Adrenal gland (tissue), 12 donors: ENCODE results near the gene C2CD3. TPM values are rescaled to one million over a fixed set of nuclear protein-coding genes. Genes with fewer than 3 reads are reported as not detected.

Source experiments
- DNase-seq, 7 donors: peaks; one replicate each; pipeline ENCODE4 v3.0.0-alpha.2; 2019 to 2020
- H3K27ac ChIP-seq, 5 donors: fragments of 200-600 bp; sonication (generic) in 4 of 5; 1 replicate in 3 of 5; 2 replicates in 2 of 5; pipeline versions ENCODE4 v1.5.1 to v1.8.0; 2016 to 2020; ENCODE audit warnings: mild to moderate bottlenecking in 1 of 5
- H3K27me3 ChIP-seq: fragments of 200-600 bp; 2 replicates; pipeline ENCODE4 v1.8.0; 2021
- H3K36me3 ChIP-seq, 2 donors: fragments of 200-600 bp; replicated peaks in 1 of 2; 1 replicate in 1 of 2; 2 replicates in 1 of 2; pipeline versions ENCODE4 v1.5.1 to v1.8.0; 2018 to 2022
- H3K4me1 ChIP-seq, 2 donors: fragments of 200-600 bp; replicated peaks in 1 of 2; 1 replicate in 1 of 2; 2 replicates in 1 of 2; pipeline versions ENCODE4 v1.5.1 to v1.8.0; 2018 to 2021
- H3K4me3 ChIP-seq, 4 donors: fragments of 200-600 bp; sonication (generic) in 3 of 4; one replicate each; pipeline ENCODE4 v1.5.1; 2016 to 2018
- H3K9me3 ChIP-seq, 3 donors: fragments of 200-600 bp; sonication (generic) in 1 of 3; replicated peaks in 1 of 3; 1 replicate in 2 of 3; 2 replicates in 1 of 3; pipeline versions ENCODE4 v1.5.1 to v1.8.0; 2016 to 2021
- CTCF ChIP-seq, 6 experiments: fragments of 450-650 bp in 4 of 6; fragments of 200-600 bp in 2 of 6; sonication (generic) in 1 of 6; IDR thresholded peaks; 1 replicate in 5 of 6; 2 replicates in 1 of 6; pipeline versions ENCODE4 v1.5.1 to v1.8.0; 2016 to 2021; ENCODE audit warnings: antibody characterized with exemption in 6 of 6, mild to moderate bottlenecking in 2 of 6, moderate library complexity in 1 of 6
- POLR2A ChIP-seq, 2 donors: fragments of 450-650 bp; IDR thresholded peaks; one replicate each; pipeline ENCODE4 v1.6.1; 2017; ENCODE audit warnings: antibody characterized with exemption in 2 of 2, mild to moderate bottlenecking in 2 of 2, moderate library complexity in 1 of 2
- WGBS, 4 donors: extraction: QIAGEN DNeasy Blood & Tissue Kit in 2 of 4; methylation state at CpG; one replicate each; pipeline versions ENCODE4 v1.1.5 to v1.1.7; 2013 to 2017; 5-methylcytosine and 5-hydroxymethylcytosine counted together
- intact Hi-C, 2 donors: fragments of 100-400 bp; cut with DNase I; formaldehyde crosslinking; loops; one replicate each; pipeline versions ENCODE4 v1.14.1 to v1.15.0; 2022 to 2023
- polyA plus RNA-seq, 3 donors: library from polyadenylated mRNA; stranded (reverse); fragments of 200-250 nt in 2 of 3; fragments of 350-450 nt in 1 of 3; fragmentation: Illumina TruSeq in 1 of 3; extraction: RNeasy Lipid Tissue Mini Kit (QIAGEN cat#74804) in 1 of 3; gene quantifications; one replicate each; pipeline ENCODE4 v1.2.3, GENCODE V29; 2013 to 2014
- total RNA-seq, 9 donors: library from RNA; depleted of rRNA in 4 of 9; stranded (reverse); fragments of >200 nt in 4 of 9; fragments of 120-200 nt in 1 of 9; fragmentation: NEBNext Ultra II Directional in 1 of 9; extraction: Animal tissue kit (Norgen Biotek cat#: 25700) in 1 of 9; gene quantifications; one replicate each; pipeline versions ENCODE4 v1.1.0 to v1.2.4, GENCODE V29; 2013 to 2023
- donor health status: healthy with polysubstance abuse.
- donor health status: Bipolar disorder and iron deficiency.
- donor health status: DM: yes; HTN: yes; CAD: no.
- donor health status: DM: no; HTN: no; CAD: no.
- donor health status: DM: no; HTN: no; CAD: no.
- donor health status: DM: yes; HTN: yes; CAD: no.

C2CD3 gene
- total and polyA plus RNA-seq, 12 donors, result 14.5 to 42.8 (median 25.5) TPM

DNA sequence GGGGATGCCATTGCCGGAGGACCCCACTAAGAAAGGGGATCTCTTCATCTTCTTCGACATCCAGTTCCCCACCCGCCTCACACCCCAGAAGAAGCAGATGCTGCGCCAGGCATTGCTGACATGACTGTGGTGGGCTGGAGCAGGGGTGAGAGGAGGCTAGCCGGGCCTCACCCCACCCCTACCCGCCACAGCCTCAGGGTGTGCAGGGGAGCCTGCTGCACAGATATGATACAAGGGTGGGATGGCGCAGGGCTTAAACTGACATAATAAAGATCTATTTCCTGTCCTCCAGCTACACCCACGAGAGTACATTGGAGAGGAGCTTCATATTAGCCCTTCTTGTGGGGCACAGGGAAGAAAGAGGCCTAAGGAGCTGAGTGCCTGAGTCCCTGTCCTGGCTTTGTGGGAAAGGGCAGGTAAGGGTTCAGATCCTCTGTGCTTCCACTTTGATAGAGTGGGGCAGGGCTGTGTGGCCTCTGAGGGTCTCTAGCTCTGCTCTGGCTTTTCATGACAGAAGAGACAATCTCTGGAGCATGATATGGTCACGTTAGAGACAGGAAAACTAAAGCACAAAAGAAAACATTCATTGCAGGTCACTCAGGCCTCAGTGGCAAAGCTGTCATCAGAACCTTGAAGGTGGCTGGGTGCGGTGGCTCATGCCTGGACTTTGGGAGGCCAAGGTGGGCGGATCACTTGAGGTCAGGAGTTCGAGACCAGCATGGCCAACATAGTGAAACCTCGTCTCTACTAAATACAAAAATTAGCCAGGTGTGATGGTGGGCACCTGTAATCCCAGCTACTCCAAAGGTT lies 200.6 kb downstream of the C2CD3 start:
- H3K4me1 ChIP-seq, result no peaks in the 10 kb centered on the region
- H3K36me3 ChIP-seq, result peaks cover 0 to 2% of the 10 kb centered on the region in 2 donors
- no peak overlapping the region for H3K27ac ChIP-seq
- no peak overlapping the region for H3K4me3 ChIP-seq
- 84 to 91% (median 87%) methylated on average over 8 to 13 of the region's 13 CpGs for WGBS, 4 donors
- no peak for DNase-seq
- H3K9me3 ChIP-seq, result no peaks in the 10 kb centered on the region
- H3K27me3 ChIP-seq, result no peaks in the 10 kb centered on the region
- no peak for TF ChIP-seq CTCF (IDR thresholded peaks at IDR 0.05)
- no peak for TF ChIP-seq POLR2A (IDR thresholded peaks at IDR 0.05)
- intact Hi-C loops, result loop anchor here (10.0 kb wide), 2 partner anchors 105 to 285 kb away; no protein-coding TSS in a partner anchor

DNA sequence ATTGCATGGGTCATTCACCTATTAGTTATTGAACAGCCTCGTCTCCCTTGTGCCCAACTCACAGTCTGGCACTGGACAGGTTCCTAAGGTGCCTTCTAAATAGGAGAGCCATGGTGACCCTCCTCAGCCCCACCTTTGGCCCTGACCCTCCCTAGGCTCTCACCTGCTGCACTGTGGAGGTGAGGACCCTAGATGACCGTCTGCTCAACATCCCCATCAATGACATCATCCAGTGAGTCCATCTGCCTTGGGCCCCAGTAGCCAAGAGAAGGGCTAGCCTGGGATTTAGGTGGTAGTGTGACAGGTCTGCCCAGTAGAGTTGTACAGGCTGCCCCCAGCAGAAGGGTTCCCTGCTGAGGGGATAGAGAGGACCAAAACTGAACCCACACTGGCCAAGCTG lies 201.7 kb downstream of the C2CD3 start:
- no peaks in the 10 kb centered on the region for H3K4me1 ChIP-seq
- no peak for DNase-seq
- H3K27ac ChIP-seq, result no peak overlapping the region
- no peaks in the 10 kb centered on the region for H3K9me3 ChIP-seq
- intact Hi-C loops, result loop anchor here (10.0 kb wide), 2 partner anchors 106 to 286 kb away; no protein-coding TSS in a partner anchor
- no peaks in the 10 kb centered on the region for H3K27me3 ChIP-seq
- TF ChIP-seq POLR2A (IDR thresholded peaks at IDR 0.05) (no peak), CTCF (IDR thresholded peaks at IDR 0.05) (no peak)
- no peaks in the 10 kb centered on the region for H3K36me3 ChIP-seq
- 47 to 80% (median 72%) methylated on average over 2 of the region's 2 CpGs for WGBS, 4 donors
- no peak overlapping the region for H3K4me3 ChIP-seq

DNA sequence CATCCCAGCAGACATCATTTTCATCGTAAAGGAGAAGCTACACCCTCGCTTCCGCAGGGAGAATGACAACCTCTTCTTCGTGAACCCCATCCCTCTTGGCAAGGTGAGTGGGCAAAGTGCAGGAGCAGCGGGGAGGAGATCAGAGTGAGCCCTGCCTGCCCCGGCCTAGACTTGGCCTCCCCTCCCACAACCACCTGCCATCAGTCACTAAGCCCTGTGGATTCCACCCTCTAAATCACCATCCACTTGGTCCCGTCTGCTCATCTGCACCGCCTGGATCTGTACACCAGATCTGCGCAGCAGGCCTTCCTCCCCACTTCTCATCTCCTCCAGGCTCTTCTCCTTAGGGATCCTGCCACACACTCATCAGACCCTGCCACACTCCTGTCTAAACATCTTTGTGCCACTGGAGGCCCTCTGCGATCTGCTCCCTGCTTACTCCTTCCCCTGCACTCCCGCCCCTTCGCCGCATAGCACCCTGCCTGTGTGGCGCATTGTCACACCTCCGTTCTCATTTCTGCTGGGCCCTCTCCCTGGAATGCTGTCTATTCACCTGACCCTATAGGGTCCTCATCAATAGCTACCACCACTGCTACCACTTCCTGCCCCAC lies 202.3 kb downstream of the C2CD3 start:
- H3K36me3 ChIP-seq, result no peaks in the 10 kb centered on the region
- intact Hi-C loops, result loop anchor here (10.0 kb wide), 2 partner anchors 106 to 286 kb away; no protein-coding TSS in a partner anchor
- TF ChIP-seq CTCF (IDR thresholded peaks at IDR 0.05) (no peak), POLR2A (IDR thresholded peaks at IDR 0.05) (no peak)
- no peak for DNase-seq
- H3K4me3 ChIP-seq, result no peak overlapping the region
- WGBS, 4 donors, result 91 to 97% (median 95%) methylated on average over 15 of the region's 15 CpGs
- H3K27ac ChIP-seq, result no peak overlapping the region
- H3K4me1 ChIP-seq, result no peaks in the 10 kb centered on the region
- H3K27me3 ChIP-seq, result no peaks in the 10 kb centered on the region
- H3K9me3 ChIP-seq, result no peaks in the 10 kb centered on the region

DNA sequence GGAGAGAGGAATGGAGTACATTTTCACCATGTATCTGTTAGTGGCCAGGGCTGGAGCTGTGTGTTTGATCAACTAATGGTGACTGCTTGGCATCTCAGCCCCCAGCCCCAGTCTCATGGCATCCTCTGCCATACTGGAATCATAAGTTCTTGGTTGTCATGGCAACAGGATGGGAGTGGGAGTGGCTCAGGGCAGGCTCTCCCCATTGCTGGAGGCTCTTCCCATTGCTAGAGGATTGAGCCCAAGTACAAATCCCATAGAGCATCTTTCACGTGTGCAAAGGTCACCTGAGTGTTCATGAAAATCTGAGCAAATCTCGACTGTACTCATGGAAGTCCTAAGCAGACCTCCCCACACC lies 205.1 kb downstream of the C2CD3 start:
- Histone ChIP-seq H3K36me3 (no peaks in the 10 kb centered on the region), H3K27me3 (no peaks in the 10 kb centered on the region), H3K4me1 (no peaks in the 10 kb centered on the region), H3K4me3 (no peak overlapping the region), H3K9me3 (no peaks in the 10 kb centered on the region), H3K27ac (no peak overlapping the region)
- intact Hi-C loops, result loop anchor here (10.0 kb wide), 2 partner anchors 109 to 289 kb away; no protein-coding TSS in a partner anchor
- no peak for DNase-seq
- WGBS, 4 donors, result 46 to 63% (median 55%) methylated on average over 2 of the region's 2 CpGs
- no peak for TF ChIP-seq POLR2A (IDR thresholded peaks at IDR 0.05)
- TF ChIP-seq CTCF (IDR thresholded peaks at IDR 0.05), result no peak
